Measurements from ENCODE around the gene WWOX. TPM values are rescaled to one million over a fixed set of nuclear protein-coding genes. Genes with fewer than 3 reads are reported as not detected.

The WWOX gene
- total and polyA plus RNA-seq, 2 of the 8 experiments (the other 6 are each of a cell fraction or from before 2014, with no cell fraction given), result 5.4 to 16.7 TPM

- TF ChIP-seq KDM5A (IDR thresholded peaks at IDR 0.05; ENCODE audit: low read length), result no peak
- TF ChIP-seq MAX (IDR thresholded peaks at IDR 0.05), result no peak
- no peak for TF ChIP-seq POU5F1 (IDR thresholded peaks at IDR 0.05; ENCODE audit: low read depth, low read length)
- no peak for TF ChIP-seq BCL11A (IDR thresholded peaks at IDR 0.05; ENCODE audit: low read depth in 2 of 2, low read length in 2 of 2)
- no peak for TF ChIP-seq KDM4A (IDR thresholded peaks at IDR 0.05; ENCODE audit: low read depth, low read length, severe bottlenecking)
- no peak for TF ChIP-seq POLR2AphosphoS5 (IDR thresholded peaks at IDR 0.05; ENCODE audit: low read depth, low read length)
Observed at GRCh38 chr16:78746718-78747117, 647.3 kb downstream of the WWOX start (continued).

Measured in H1 (cell line).